Prostate gland (tissue), 2 donors: ENCODE results near the gene UQCR11.

Experiments used
- POLR2A ChIP-seq: fragments of 450-650 bp; IDR thresholded peaks from one replicate; pipeline ENCODE4 v1.6.1; 2016; ENCODE audit warnings: antibody characterized with exemption, mild to moderate bottlenecking
- POLR2AphosphoS5 ChIP-seq: sonication (generic); formaldehyde crosslinking; IDR thresholded peaks from one replicate; pipeline ENCODE4 v1.6.1; 2017; ENCODE audit warnings: antibody characterized with exemption
- TF ChIP-seq, protein P1 (sequence below), 4 experiments: fragments of 200-600 bp in 2 of 4; fragments of 450-650 bp in 2 of 4; sonication (generic) in 2 of 4; IDR thresholded peaks; 1 replicate in 3 of 4; 2 replicates in 1 of 4; pipeline ENCODE4 v1.5.1; 2016 to 2019; ENCODE audit warnings: antibody characterized with exemption in 4 of 4, mild to moderate bottlenecking in 2 of 4, moderate library complexity in 2 of 4

DNA sequence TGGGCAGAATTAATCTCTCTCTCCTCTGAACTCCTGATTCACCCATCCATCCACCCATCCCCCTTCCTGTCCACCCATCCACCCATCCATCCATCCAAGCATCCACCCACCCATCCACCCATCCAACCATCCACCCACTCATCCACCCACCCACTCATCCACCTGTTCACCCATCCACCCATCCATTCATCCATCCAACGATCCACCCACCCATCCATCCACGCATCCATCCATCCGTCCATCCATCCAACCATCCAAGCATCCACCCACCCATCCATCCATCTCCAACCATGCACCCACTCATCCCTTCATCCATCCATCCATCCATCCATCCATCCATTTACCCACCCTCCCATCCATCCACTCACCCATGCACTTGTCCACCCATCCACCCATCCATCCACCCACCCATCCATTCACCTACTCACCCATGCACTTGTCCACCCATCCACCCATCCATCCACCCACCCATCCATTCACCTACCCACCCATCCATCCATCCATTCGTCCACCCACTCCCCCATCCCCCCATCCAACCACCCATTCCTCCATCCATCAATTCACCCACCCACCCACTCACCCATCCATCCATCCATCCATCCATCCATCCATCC, 55.8 kb downstream of the UQCR11 start:
- TF ChIP-seq, protein P1, sequence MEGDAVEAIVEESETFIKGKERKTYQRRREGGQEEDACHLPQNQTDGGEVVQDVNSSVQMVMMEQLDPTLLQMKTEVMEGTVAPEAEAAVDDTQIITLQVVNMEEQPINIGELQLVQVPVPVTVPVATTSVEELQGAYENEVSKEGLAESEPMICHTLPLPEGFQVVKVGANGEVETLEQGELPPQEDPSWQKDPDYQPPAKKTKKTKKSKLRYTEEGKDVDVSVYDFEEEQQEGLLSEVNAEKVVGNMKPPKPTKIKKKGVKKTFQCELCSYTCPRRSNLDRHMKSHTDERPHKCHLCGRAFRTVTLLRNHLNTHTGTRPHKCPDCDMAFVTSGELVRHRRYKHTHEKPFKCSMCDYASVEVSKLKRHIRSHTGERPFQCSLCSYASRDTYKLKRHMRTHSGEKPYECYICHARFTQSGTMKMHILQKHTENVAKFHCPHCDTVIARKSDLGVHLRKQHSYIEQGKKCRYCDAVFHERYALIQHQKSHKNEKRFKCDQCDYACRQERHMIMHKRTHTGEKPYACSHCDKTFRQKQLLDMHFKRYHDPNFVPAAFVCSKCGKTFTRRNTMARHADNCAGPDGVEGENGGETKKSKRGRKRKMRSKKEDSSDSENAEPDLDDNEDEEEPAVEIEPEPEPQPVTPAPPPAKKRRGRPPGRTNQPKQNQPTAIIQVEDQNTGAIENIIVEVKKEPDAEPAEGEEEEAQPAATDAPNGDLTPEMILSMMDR (IDR thresholded peaks at IDR 0.05) = no peak
- TF ChIP-seq POLR2AphosphoS5 (no peak), POLR2A (no peak)
